DOHH2 (cell line): ENCODE measurements around the gene MAP7D3.

ENCODE experiments used
- EZH2phosphoT487 ChIP-seq: fragments of 200-600 bp; sonication (generic); IDR thresholded peaks from 2 replicates; pipeline ENCODE4 v1.6.1; 2017; ENCODE audit warnings: borderline replicate concordance, mild to moderate bottlenecking, antibody characterized with exemption, low read length, moderate library complexity, mixed read lengths
- TF ChIP-seq, protein P1 (sequence below): fragments of 200-600 bp; sonication (generic); IDR thresholded peaks from one replicate; pipeline ENCODE4 v1.5.1; 2014; ENCODE audit warnings: antibody characterized with exemption, mild to moderate bottlenecking, low read depth, low read length; ENCODE audit not compliant: poor library complexity, severe bottlenecking

DNA sequence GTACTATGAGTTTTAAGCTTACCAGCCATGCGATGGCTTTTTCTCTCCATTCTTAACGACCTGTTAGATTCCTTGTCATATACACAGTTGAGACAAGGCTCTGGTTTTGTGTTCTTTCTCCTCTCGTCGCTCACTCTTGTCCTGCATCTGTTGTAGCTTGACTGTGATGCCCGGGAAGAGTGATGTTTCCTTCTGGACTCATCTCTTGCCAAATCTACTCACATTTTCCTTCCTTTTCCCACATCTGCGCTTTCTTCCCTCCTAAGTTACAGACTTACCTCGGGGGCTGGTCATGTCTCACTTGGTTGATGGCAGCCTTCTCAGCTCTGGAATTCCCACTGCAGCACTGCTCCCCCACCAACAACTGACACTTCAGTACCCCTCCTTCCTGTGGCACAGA, 4.8 kb upstream of the MAP7D3 start:
- TF ChIP-seq, protein P1, sequence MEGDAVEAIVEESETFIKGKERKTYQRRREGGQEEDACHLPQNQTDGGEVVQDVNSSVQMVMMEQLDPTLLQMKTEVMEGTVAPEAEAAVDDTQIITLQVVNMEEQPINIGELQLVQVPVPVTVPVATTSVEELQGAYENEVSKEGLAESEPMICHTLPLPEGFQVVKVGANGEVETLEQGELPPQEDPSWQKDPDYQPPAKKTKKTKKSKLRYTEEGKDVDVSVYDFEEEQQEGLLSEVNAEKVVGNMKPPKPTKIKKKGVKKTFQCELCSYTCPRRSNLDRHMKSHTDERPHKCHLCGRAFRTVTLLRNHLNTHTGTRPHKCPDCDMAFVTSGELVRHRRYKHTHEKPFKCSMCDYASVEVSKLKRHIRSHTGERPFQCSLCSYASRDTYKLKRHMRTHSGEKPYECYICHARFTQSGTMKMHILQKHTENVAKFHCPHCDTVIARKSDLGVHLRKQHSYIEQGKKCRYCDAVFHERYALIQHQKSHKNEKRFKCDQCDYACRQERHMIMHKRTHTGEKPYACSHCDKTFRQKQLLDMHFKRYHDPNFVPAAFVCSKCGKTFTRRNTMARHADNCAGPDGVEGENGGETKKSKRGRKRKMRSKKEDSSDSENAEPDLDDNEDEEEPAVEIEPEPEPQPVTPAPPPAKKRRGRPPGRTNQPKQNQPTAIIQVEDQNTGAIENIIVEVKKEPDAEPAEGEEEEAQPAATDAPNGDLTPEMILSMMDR = no peak
- TF ChIP-seq EZH2phosphoT487 = no peak
